DOHH2 (cell line): ENCODE results near the gene BORCS8.
"Not testable (repeated sequence)": the region's sequence is repeated elsewhere in the genome, so short reads cannot be mapped to it uniquely, and the experiment has no call there.

Experiments used
- CTCF ChIP-seq: fragments of 200-600 bp; sonication (generic); IDR thresholded peaks from one replicate; pipeline ENCODE4 v1.5.1; 2014; ENCODE audit warnings: antibody characterized with exemption, mild to moderate bottlenecking, low read depth, low read length; ENCODE audit not compliant: poor library complexity, severe bottlenecking
- EZH2phosphoT487 ChIP-seq: fragments of 200-600 bp; sonication (generic); IDR thresholded peaks from 2 replicates; pipeline ENCODE4 v1.6.1; 2017; ENCODE audit warnings: borderline replicate concordance, mild to moderate bottlenecking, antibody characterized with exemption, low read length, moderate library complexity, mixed read lengths

GRCh38 chr19:19173243-19173642 lies 18.7 kb downstream of the BORCS8 start:
- not testable (repeated sequence) for TF ChIP-seq CTCF, EZH2phosphoT487
